ENCODE results near the gene ZNF845. TPM values are rescaled to one million over a fixed set of nuclear protein-coding genes. Genes with fewer than 3 reads are reported as not detected.
"Not testable (repeated sequence)": the region's sequence is repeated elsewhere in the genome, so short reads cannot be mapped to it uniquely, and the experiment has no call there.

ZNF845 gene
- polyA plus RNA-seq, 1 donor = 6.5 TPM

- H3K27me3 ChIP-seq (ENCODE audit: control insufficient read depth, insufficient read depth, low read length); H3K4me1 ChIP-seq (ENCODE audit: control insufficient read depth, insufficient read depth, low read length); DNase-seq; H3K27ac ChIP-seq (ENCODE audit: low read length); H3K4me3 ChIP-seq (ENCODE audit: low read length): not testable (repeated sequence)
- WGBS (ENCODE audit: insufficient coverage, low lambda C conversion rate) = no CpG with 5 or more reads among the region's 1 CpG
- Histone ChIP-seq H3K36me3 (ENCODE audit: control insufficient read depth, insufficient read depth, low read length) (peaks cover 26% of the 10 kb centered on the region), H3K9me3 (ENCODE audit: control insufficient read depth, low read depth, low read length) (peaks cover 13% of the 10 kb centered on the region)
Observed at GRCh38 chr19:53397918-53398317, 64.4 kb downstream of the ZNF845 start.

Other genes with a start within 250 kb of the ZNF845 start
- gene ZNF160, start 230.3 kb upstream of the ZNF845 start, polyA plus RNA-seq = 115 TPM
- 38.0 TPM for gene ZNF415, start 200.8 kb upstream of the ZNF845 start, polyA plus RNA-seq
- gene ZNF347, start 174.7 kb upstream of the ZNF845 start, polyA plus RNA-seq = 14.8 TPM
- 6.3 TPM for gene ZNF665, start 140.4 kb upstream of the ZNF845 start, polyA plus RNA-seq
- 27.8 TPM for gene ZNF677, start 78.9 kb upstream of the ZNF845 start, polyA plus RNA-seq
- 0.03 TPM for gene VN1R2, start 75.5 kb upstream of the ZNF845 start, polyA plus RNA-seq
- gene VN1R4, start 66.0 kb upstream of the ZNF845 start, polyA plus RNA-seq = not detected
- 15.4 TPM for gene ZNF525, start 32.0 kb downstream of the ZNF845 start, polyA plus RNA-seq
- 11.7 TPM for gene ZNF765, start 61.4 kb downstream of the ZNF845 start, polyA plus RNA-seq
- 15.6 TPM for gene ZNF761, start 98.2 kb downstream of the ZNF845 start, polyA plus RNA-seq
- gene ZNF813, start 134.0 kb downstream of the ZNF845 start, polyA plus RNA-seq = 6.0 TPM
- gene ZNF331, start 204.4 kb downstream of the ZNF845 start, polyA plus RNA-seq = 17.1 TPM

All from large intestine (tissue), 3 donors.